Adrenal gland (tissue), 12 donors: ENCODE results near the gene DEF6. TPM values are rescaled to one million over a fixed set of nuclear protein-coding genes. Genes with fewer than 3 reads are reported as not detected.

Experiments used
- DNase-seq, 7 donors: peaks; one replicate each; pipeline ENCODE4 v3.0.0-alpha.2; 2019 to 2020
- H3K27ac ChIP-seq, 5 donors: fragments of 200-600 bp; sonication (generic) in 4 of 5; 1 replicate in 3 of 5; 2 replicates in 2 of 5; pipeline versions ENCODE4 v1.5.1 to v1.8.0; 2016 to 2020; ENCODE audit warnings: mild to moderate bottlenecking in 1 of 5
- H3K27me3 ChIP-seq: fragments of 200-600 bp; 2 replicates; pipeline ENCODE4 v1.8.0; 2021
- H3K36me3 ChIP-seq, 2 donors: fragments of 200-600 bp; replicated peaks in 1 of 2; 1 replicate in 1 of 2; 2 replicates in 1 of 2; pipeline versions ENCODE4 v1.5.1 to v1.8.0; 2018 to 2022
- H3K4me1 ChIP-seq, 2 donors: fragments of 200-600 bp; replicated peaks in 1 of 2; 1 replicate in 1 of 2; 2 replicates in 1 of 2; pipeline versions ENCODE4 v1.5.1 to v1.8.0; 2018 to 2021
- H3K4me3 ChIP-seq, 4 donors: fragments of 200-600 bp; sonication (generic) in 3 of 4; one replicate each; pipeline ENCODE4 v1.5.1; 2016 to 2018
- H3K9me3 ChIP-seq, 3 donors: fragments of 200-600 bp; sonication (generic) in 1 of 3; replicated peaks in 1 of 3; 1 replicate in 2 of 3; 2 replicates in 1 of 3; pipeline versions ENCODE4 v1.5.1 to v1.8.0; 2016 to 2021
- CTCF ChIP-seq, 6 experiments: fragments of 450-650 bp in 4 of 6; fragments of 200-600 bp in 2 of 6; sonication (generic) in 1 of 6; IDR thresholded peaks; 1 replicate in 5 of 6; 2 replicates in 1 of 6; pipeline versions ENCODE4 v1.5.1 to v1.8.0; 2016 to 2021; ENCODE audit warnings: antibody characterized with exemption in 6 of 6, mild to moderate bottlenecking in 2 of 6, moderate library complexity in 1 of 6
- POLR2A ChIP-seq, 2 donors: fragments of 450-650 bp; IDR thresholded peaks; one replicate each; pipeline ENCODE4 v1.6.1; 2017; ENCODE audit warnings: antibody characterized with exemption in 2 of 2, mild to moderate bottlenecking in 2 of 2, moderate library complexity in 1 of 2
- WGBS, 4 donors: extraction: QIAGEN DNeasy Blood & Tissue Kit in 2 of 4; methylation state at CpG; one replicate each; pipeline versions ENCODE4 v1.1.5 to v1.1.7; 2013 to 2017; 5-methylcytosine and 5-hydroxymethylcytosine counted together
- intact Hi-C, 2 donors: fragments of 100-400 bp; cut with DNase I; formaldehyde crosslinking; loops; one replicate each; pipeline versions ENCODE4 v1.14.1 to v1.15.0; 2022 to 2023
- polyA plus RNA-seq, 3 donors: library from polyadenylated mRNA; stranded (reverse); fragments of 200-250 nt in 2 of 3; fragments of 350-450 nt in 1 of 3; fragmentation: Illumina TruSeq in 1 of 3; extraction: RNeasy Lipid Tissue Mini Kit (QIAGEN cat#74804) in 1 of 3; gene quantifications; one replicate each; pipeline ENCODE4 v1.2.3, GENCODE V29; 2013 to 2014
- total RNA-seq, 9 donors: library from RNA; depleted of rRNA in 4 of 9; stranded (reverse); fragments of >200 nt in 4 of 9; fragments of 120-200 nt in 1 of 9; fragmentation: NEBNext Ultra II Directional in 1 of 9; extraction: Animal tissue kit (Norgen Biotek cat#: 25700) in 1 of 9; gene quantifications; one replicate each; pipeline versions ENCODE4 v1.1.0 to v1.2.4, GENCODE V29; 2013 to 2023
- donor health status: healthy with polysubstance abuse.
- donor health status: Bipolar disorder and iron deficiency.
- donor health status: DM: yes; HTN: yes; CAD: no.
- donor health status: DM: no; HTN: no; CAD: no.
- donor health status: DM: no; HTN: no; CAD: no.
- donor health status: DM: yes; HTN: yes; CAD: no.

DEF6 gene
- total and polyA plus RNA-seq, 12 donors = 1.6 to 26.1 (median 6.1) TPM

DNA sequence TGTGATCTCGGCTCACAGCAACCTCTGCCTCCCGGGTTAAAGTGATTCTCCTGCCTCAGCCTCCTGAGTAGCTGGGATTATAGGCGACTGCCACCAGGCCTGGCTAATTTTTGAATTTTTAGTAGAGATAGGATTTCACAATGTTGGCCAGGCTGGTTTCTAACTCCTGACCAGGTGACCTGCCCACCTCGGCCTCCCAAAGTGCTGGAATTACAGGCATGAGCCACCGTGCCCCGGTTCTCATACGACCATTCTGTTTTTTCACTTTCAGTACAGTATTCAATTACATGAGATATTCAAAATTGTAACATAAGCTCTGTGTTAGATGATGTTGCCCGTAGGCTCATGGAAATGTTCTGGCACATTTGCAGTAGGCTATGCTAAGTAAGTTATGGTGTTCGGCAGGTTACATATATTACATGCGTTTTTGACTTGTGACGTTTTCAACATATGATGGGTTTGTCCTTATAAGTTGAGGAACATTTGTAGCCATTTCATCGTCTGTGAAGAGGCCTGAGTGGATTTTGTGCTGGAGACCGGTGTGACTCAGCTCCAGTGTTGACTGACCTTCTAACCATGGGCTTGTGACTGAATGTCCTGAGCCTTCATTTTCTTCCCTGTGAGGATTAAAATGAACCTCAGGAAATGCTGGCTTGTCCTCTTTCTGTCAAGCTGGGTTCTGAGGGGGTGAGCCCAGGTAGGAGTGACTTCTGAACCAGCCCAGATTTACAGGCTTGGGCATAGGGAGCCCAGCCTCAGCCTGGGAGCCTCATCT lies 56.9 kb downstream of the DEF6 start:
- intact Hi-C loops = no loop called here
- no peak overlapping the region for H3K4me3 ChIP-seq
- peaks cover 14 to 16% of the 10 kb centered on the region in 2 donors for H3K4me1 ChIP-seq
- peaks cover 0 to 30% of the 10 kb centered on the region in 2 donors for H3K36me3 ChIP-seq
- 76 to 81% (median 79%) methylated on average over 13 of the region's 13 CpGs for WGBS, 4 donors
- peak overlapping the region in 4 of 5 donors; percentile 31 to 83 (median 71) for H3K27ac ChIP-seq
- TF ChIP-seq POLR2A (IDR thresholded peaks at IDR 0.05) = no peak
- TF ChIP-seq CTCF (IDR thresholded peaks at IDR 0.05) = no peak
- no peaks in the 10 kb centered on the region for H3K9me3 ChIP-seq
- peak in 6 of 7 donors; percentile 41 to 71 (median 58) for DNase-seq
- H3K27me3 ChIP-seq = no peaks in the 10 kb centered on the region

- no peak overlapping the region for H3K4me3 ChIP-seq
- H3K27ac ChIP-seq = no peak overlapping the region
- no peaks in the 10 kb centered on the region for H3K9me3 ChIP-seq
- WGBS, 4 donors = 90 to 100% (median 98%) methylated on average over 1 of the region's 1 CpG
- TF ChIP-seq CTCF (IDR thresholded peaks at IDR 0.05) (no peak), POLR2A (IDR thresholded peaks at IDR 0.05) (no peak)
- DNase-seq = peak in 3 of 7 donors; percentile 1 to 13 (median 10)
- intact Hi-C loops = no loop called here
- H3K27me3 ChIP-seq = no peaks in the 10 kb centered on the region
- H3K36me3 ChIP-seq = peaks cover 0 to 28% of the 10 kb centered on the region in 2 donors
- peaks cover 33 to 35% of the 10 kb centered on the region in 2 donors for H3K4me1 ChIP-seq
Measured at GRCh38 chr6:35356391-35356790, 58.8 kb downstream of the DEF6 start.

DNA sequence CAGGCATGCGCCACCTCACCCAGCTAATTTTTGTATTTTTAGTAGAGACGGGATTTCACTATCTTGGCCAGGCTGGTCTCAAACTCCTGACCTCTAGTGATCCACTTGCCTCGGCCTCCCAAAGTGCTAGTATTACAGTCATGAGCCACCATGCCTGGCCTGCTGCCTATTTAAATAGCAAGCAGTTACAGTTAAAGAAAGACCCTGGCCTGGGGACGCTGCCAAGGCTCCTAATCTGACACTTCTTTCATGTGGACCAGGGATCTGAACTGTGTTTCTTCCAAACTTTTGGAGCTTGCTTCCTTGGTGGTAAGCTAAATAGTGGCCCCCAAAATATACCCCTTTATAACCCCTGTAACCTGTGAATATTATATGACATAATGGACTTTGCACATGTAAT lies 60.1 kb downstream of the DEF6 start:
- Histone ChIP-seq H3K4me1 (peaks cover 34 to 37% of the 10 kb centered on the region in 2 donors), H3K4me3 (no peak overlapping the region), H3K9me3 (no peaks in the 10 kb centered on the region), H3K27me3 (no peaks in the 10 kb centered on the region), H3K36me3 (peaks cover 0 to 24% of the 10 kb centered on the region in 2 donors), H3K27ac (no peak overlapping the region)
- intact Hi-C loops = no loop called here
- TF ChIP-seq CTCF (IDR thresholded peaks at IDR 0.05) (no peak), POLR2A (IDR thresholded peaks at IDR 0.05) (no peak)
- DNase-seq = peak in 3 of 7 donors; percentile 14 to 51 (median 20)
- 63 to 86% (median 78%) methylated on average over 4 of the region's 4 CpGs for WGBS, 4 donors

GRCh38 chr6:35358086-35358485 lies 60.5 kb downstream of the DEF6 start:
- Histone ChIP-seq H3K27me3 (no peaks in the 10 kb centered on the region), H3K4me1 (peaks cover 34 to 37% of the 10 kb centered on the region in 2 donors), H3K36me3 (peaks cover 0 to 20% of the 10 kb centered on the region in 2 donors), H3K9me3 (no peaks in the 10 kb centered on the region), H3K4me3 (no peak overlapping the region), H3K27ac (no peak overlapping the region)
- TF ChIP-seq CTCF (IDR thresholded peaks at IDR 0.05) (no peak), POLR2A (IDR thresholded peaks at IDR 0.05) (no peak)
- WGBS, 4 donors = 64 to 79% (median 72%) methylated on average over 3 of the region's 3 CpGs
- peak in 2 of 7 donors; percentile 5 to 11 for DNase-seq
- intact Hi-C loops = no loop called here
